ENCODE data around the gene TRIO.

DNA sequence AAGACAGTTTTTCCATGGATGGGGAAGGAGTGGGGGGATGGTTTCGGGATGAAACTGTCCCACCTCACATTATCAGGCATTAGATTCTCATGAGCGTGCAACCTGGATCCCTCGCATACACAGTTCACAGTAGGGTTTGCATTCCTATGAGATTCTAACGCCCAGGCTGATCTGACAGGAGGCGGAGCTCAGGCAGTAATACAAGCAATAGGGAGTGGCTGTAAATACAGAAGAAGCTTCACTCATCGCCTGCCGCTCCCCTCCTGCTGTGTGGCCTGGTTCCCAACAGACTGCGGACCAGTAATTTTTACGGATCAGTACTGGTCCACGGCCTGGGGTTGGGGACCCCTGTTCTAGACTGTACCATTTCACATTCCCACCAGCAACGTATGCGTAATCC is 370.1 kb downstream of the TRIO start:
- TF ChIP-seq CTCF (IDR thresholded peaks at IDR 0.05) (no peak), POLR2A (IDR thresholded peaks at IDR 0.05) (no peak)
